Measurements from ENCODE around the gene KRTAP10-4.

Gene KRTAP10-4

GRCh38 chr21:44593598-44594405 lies 20.3 kb downstream of the KRTAP10-4 start:
- TF ChIP-seq CTCF (IDR thresholded peaks at IDR 0.05; ENCODE audit: low read depth, low read length, poor library complexity, severe bottlenecking) (no peak), EZH2phosphoT487 (IDR thresholded peaks at IDR 0.05; ENCODE audit: borderline replicate concordance, low read length) (no peak)
- no peak overlapping the region for H3K27ac ChIP-seq (ENCODE audit: low read depth, low read length)
- H3K4me1 ChIP-seq (ENCODE audit: control insufficient read depth, low read length): no peaks in the 10 kb centered on the region
- H3K9me2 ChIP-seq (replicated peaks; ENCODE audit: control insufficient read depth, low read length): no peaks in the 10 kb centered on the region
- H3K36me3 ChIP-seq (ENCODE audit: control insufficient read depth, low read length): no peaks in the 10 kb centered on the region
- H4K20me1 ChIP-seq (ENCODE audit: control insufficient read depth, insufficient read depth, low read depth, low read length): no peaks in the 10 kb centered on the region
- 0 out of 2 replicates have a peak, but pooled peaks cover 3% of the 10 kb centered on the region for H3K27me3 ChIP-seq (ENCODE audit: control insufficient read depth, low read length)
- no peak overlapping the region for H3K4me3 ChIP-seq (ENCODE audit: low read length)
- no peaks in the 10 kb centered on the region for H3K79me2 ChIP-seq (ENCODE audit: control insufficient read depth, low read length)
- no peak overlapping the region for H3K4me2 ChIP-seq (ENCODE audit: low read length)
- no peaks in the 10 kb centered on the region for H3F3A ChIP-seq (ENCODE audit: control insufficient read depth, insufficient read depth)
- no peaks in the 10 kb centered on the region for H3K9me3 ChIP-seq (ENCODE audit: control insufficient read depth, insufficient read depth, low read length)

GRCh38 chr21:44594406-44594916 lies 20.9 kb downstream of the KRTAP10-4 start:
- no peaks in the 10 kb centered on the region for H3K9me2 ChIP-seq (replicated peaks; ENCODE audit: control insufficient read depth, low read length)
- H3K27me3 ChIP-seq (ENCODE audit: control insufficient read depth, low read length): 0 out of 2 replicates have a peak, but pooled peaks cover 3% of the 10 kb centered on the region
- no peak overlapping the region for H3K27ac ChIP-seq (ENCODE audit: low read depth, low read length)
- no peaks in the 10 kb centered on the region for H4K20me1 ChIP-seq (ENCODE audit: control insufficient read depth, insufficient read depth, low read depth, low read length)
- H3F3A ChIP-seq (ENCODE audit: control insufficient read depth, insufficient read depth): no peaks in the 10 kb centered on the region
- H3K4me3 ChIP-seq (ENCODE audit: low read length): no peak overlapping the region
- H3K4me1 ChIP-seq (ENCODE audit: control insufficient read depth, low read length): no peaks in the 10 kb centered on the region
- TF ChIP-seq CTCF (IDR thresholded peaks at IDR 0.05; ENCODE audit: low read depth, low read length, poor library complexity, severe bottlenecking): no peak
- no peak for TF ChIP-seq EZH2phosphoT487 (IDR thresholded peaks at IDR 0.05; ENCODE audit: borderline replicate concordance, low read length)
- H3K9me3 ChIP-seq (ENCODE audit: control insufficient read depth, insufficient read depth, low read length): no peaks in the 10 kb centered on the region
- H3K36me3 ChIP-seq (ENCODE audit: control insufficient read depth, low read length): no peaks in the 10 kb centered on the region
- no peaks in the 10 kb centered on the region for H3K79me2 ChIP-seq (ENCODE audit: control insufficient read depth, low read length)
- H3K4me2 ChIP-seq (ENCODE audit: low read length): no peak overlapping the region

GRCh38 chr21:44595524-44595923 lies 22.0 kb downstream of the KRTAP10-4 start:
- H3K9me2 ChIP-seq (replicated peaks; ENCODE audit: control insufficient read depth, low read length): no peaks in the 10 kb centered on the region
- 0 out of 2 replicates have a peak, but pooled peaks cover 3% of the 10 kb centered on the region for H3K27me3 ChIP-seq (ENCODE audit: control insufficient read depth, low read length)
- no peaks in the 10 kb centered on the region for H3F3A ChIP-seq (ENCODE audit: control insufficient read depth, insufficient read depth)

More at GRCh38 chr21:44595524-44595923, 22.0 kb downstream of the KRTAP10-4 start:
- no peaks in the 10 kb centered on the region for H3K79me2 ChIP-seq (ENCODE audit: control insufficient read depth, low read length)
- H3K4me3 ChIP-seq (ENCODE audit: low read length): no peak overlapping the region
- H3K36me3 ChIP-seq (ENCODE audit: control insufficient read depth, low read length): no peaks in the 10 kb centered on the region
- TF ChIP-seq CTCF (IDR thresholded peaks at IDR 0.05; ENCODE audit: low read depth, low read length, poor library complexity, severe bottlenecking) (no peak), EZH2phosphoT487 (IDR thresholded peaks at IDR 0.05; ENCODE audit: borderline replicate concordance, low read length) (no peak)
- H3K9me3 ChIP-seq (ENCODE audit: control insufficient read depth, insufficient read depth, low read length): no peaks in the 10 kb centered on the region
- no peak overlapping the region for H3K27ac ChIP-seq (ENCODE audit: low read depth, low read length)
- no peaks in the 10 kb centered on the region for H3K4me1 ChIP-seq (ENCODE audit: control insufficient read depth, low read length)
- no peak overlapping the region for H3K4me2 ChIP-seq (ENCODE audit: low read length)
- H4K20me1 ChIP-seq (ENCODE audit: control insufficient read depth, insufficient read depth, low read depth, low read length): no peaks in the 10 kb centered on the region
